ENCODE results near the gene CLEC4C. TPM values are rescaled to one million over a fixed set of nuclear protein-coding genes. Genes with fewer than 3 reads are reported as not detected.
"Not testable (repeated sequence)": the region's sequence is repeated elsewhere in the genome, so short reads cannot be mapped to it uniquely, and the experiment has no call there.

The CLEC4C gene
- total and polyA plus RNA-seq, 12 donors, result not detected

DNA sequence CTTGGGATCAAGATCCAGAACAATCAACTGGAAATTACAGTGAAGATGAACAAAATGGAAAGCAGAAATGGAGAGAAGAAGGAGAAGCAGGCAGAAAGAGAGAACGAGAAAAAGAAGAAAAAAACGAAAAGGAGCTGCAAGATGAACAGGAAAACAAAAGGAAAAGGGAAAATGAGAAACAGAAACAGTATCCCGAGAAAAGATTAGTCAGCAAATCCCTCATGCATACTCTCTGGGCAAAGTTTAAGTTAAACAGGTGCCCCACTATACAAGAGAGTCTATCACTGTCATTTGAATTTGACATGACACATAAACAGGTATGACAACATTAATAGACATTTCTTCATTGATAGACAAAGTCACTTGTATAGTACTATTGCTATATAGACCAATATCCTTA lies 22.8 kb upstream of the CLEC4C start:
- no peak for DNase-seq
- Histone ChIP-seq H3K4me1 (replicated peaks in 1 of 2) (no peaks in the 10 kb centered on the region), H3K27ac (no peak overlapping the region), H3K4me3 (no peak overlapping the region), H3K9me3 (replicated peaks in 1 of 3) (no peaks in the 10 kb centered on the region), H3K27me3 (no peaks in the 10 kb centered on the region), H3K36me3 (replicated peaks in 1 of 2) (no peaks in the 10 kb centered on the region)
- TF ChIP-seq, protein P1, sequence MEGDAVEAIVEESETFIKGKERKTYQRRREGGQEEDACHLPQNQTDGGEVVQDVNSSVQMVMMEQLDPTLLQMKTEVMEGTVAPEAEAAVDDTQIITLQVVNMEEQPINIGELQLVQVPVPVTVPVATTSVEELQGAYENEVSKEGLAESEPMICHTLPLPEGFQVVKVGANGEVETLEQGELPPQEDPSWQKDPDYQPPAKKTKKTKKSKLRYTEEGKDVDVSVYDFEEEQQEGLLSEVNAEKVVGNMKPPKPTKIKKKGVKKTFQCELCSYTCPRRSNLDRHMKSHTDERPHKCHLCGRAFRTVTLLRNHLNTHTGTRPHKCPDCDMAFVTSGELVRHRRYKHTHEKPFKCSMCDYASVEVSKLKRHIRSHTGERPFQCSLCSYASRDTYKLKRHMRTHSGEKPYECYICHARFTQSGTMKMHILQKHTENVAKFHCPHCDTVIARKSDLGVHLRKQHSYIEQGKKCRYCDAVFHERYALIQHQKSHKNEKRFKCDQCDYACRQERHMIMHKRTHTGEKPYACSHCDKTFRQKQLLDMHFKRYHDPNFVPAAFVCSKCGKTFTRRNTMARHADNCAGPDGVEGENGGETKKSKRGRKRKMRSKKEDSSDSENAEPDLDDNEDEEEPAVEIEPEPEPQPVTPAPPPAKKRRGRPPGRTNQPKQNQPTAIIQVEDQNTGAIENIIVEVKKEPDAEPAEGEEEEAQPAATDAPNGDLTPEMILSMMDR (IDR thresholded peaks at IDR 0.05), result no peak
- TF ChIP-seq POLR2A (IDR thresholded peaks at IDR 0.05), result no peak
- intact Hi-C loops (cut with DNase I), result no loop called here
- WGBS, 4 donors, result 48 to 64% (median 59%) methylated on average over 3 of the region's 3 CpGs

DNA sequence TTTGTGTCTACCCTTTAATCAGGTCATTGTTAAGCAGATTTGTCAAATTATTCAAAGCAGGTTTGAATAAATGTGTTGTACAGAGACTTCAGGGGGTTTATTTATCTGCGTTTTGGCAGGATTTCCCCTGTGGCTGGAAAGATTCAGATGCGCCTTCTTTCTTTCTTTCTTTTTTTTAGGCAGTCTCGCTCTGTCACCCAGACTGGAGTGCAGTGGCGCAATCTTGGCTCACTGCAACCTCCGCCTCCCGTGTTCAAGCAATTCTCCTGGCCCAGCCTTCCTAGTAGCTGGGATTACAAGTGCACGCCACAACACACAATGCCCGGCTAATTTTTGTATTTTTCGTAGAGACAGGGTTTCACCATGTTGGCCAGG lies 11.6 kb upstream of the CLEC4C start:
- H3K4me3 ChIP-seq, result no peak overlapping the region
- intact Hi-C loops (cut with DNase I), result no loop called here
- no peaks in the 10 kb centered on the region for H3K36me3 ChIP-seq (replicated peaks in 1 of 2)
- no peaks in the 10 kb centered on the region for H3K9me3 ChIP-seq (replicated peaks in 1 of 3)
- H3K4me1 ChIP-seq (replicated peaks in 1 of 2), result no peaks in the 10 kb centered on the region
- WGBS, 4 donors, result 69 to 78% (median 72%) methylated on average over 9 of the region's 9 CpGs
- H3K27ac ChIP-seq, result no peak overlapping the region
- DNase-seq, result no peak
- H3K27me3 ChIP-seq, result no peaks in the 10 kb centered on the region
- no peak for TF ChIP-seq POLR2A (IDR thresholded peaks at IDR 0.05)
- TF ChIP-seq, protein P1 (IDR thresholded peaks at IDR 0.05), result no peak

DNA sequence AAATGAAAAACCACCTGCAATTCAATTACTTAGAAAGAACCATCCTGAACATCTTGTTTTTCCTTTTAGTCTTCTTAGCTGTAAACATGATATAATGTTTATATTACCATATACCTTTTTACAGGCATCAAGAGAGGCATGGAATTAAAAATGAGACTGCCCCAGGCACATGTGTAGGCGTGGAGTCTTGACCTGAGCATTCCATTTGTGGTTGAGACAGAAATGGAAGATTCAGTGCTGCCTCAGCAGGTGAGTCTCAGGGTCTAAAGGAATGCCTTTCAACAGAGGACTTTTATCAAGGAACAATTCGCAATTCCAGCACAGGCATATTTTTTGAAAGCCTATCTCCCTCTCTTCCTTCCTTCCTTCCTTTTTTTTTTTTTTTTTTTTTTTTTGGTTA lies 9.8 kb upstream of the CLEC4C start:
- 52 to 83% (median 62%) methylated on average over 2 of the region's 2 CpGs for WGBS, 4 donors

DNA sequence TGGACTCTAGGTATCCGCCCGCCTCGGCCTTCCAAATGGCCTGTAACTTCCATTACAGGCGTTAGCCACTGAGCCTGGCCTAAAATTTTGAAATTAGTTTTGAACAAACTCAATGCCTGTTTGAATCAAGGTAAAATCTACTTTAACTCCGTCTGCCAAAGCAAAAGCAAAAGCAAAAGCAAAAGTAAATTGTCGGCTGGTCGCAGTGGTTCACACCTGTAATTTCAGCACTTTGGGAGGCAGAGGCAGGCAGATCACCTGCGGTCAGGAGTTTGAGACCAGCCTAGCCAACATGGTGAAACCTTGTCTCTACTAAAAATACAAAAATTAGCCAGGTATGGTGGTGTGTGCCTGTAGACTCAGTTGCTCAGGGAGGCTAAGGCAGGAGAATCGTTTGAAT lies 8.5 kb upstream of the CLEC4C start:
- H3K36me3 ChIP-seq (replicated peaks in 1 of 2); intact Hi-C loops (cut with DNase I); DNase-seq; H3K9me3 ChIP-seq (replicated peaks in 1 of 3); H3K4me1 ChIP-seq (replicated peaks in 1 of 2); H3K4me3 ChIP-seq; H3K27ac ChIP-seq; H3K27me3 ChIP-seq: not testable (repeated sequence)
- WGBS, 4 donors, result 81 to 91% (median 88%) methylated on average over 9 of the region's 9 CpGs

More for the DNA sequence above, 9.8 kb upstream of the CLEC4C start:
- Histone ChIP-seq H3K27me3 (no peaks in the 10 kb centered on the region), H3K4me1 (replicated peaks in 1 of 2) (no peaks in the 10 kb centered on the region), H3K9me3 (replicated peaks in 1 of 3) (no peaks in the 10 kb centered on the region), H3K4me3 (no peak overlapping the region), H3K36me3 (replicated peaks in 1 of 2) (no peaks in the 10 kb centered on the region), H3K27ac (no peak overlapping the region)
- no peak for TF ChIP-seq POLR2A (IDR thresholded peaks at IDR 0.05)
- TF ChIP-seq, protein P1 (IDR thresholded peaks at IDR 0.05), result no peak
- DNase-seq, result no peak
- intact Hi-C loops (cut with DNase I), result no loop called here

DNA sequence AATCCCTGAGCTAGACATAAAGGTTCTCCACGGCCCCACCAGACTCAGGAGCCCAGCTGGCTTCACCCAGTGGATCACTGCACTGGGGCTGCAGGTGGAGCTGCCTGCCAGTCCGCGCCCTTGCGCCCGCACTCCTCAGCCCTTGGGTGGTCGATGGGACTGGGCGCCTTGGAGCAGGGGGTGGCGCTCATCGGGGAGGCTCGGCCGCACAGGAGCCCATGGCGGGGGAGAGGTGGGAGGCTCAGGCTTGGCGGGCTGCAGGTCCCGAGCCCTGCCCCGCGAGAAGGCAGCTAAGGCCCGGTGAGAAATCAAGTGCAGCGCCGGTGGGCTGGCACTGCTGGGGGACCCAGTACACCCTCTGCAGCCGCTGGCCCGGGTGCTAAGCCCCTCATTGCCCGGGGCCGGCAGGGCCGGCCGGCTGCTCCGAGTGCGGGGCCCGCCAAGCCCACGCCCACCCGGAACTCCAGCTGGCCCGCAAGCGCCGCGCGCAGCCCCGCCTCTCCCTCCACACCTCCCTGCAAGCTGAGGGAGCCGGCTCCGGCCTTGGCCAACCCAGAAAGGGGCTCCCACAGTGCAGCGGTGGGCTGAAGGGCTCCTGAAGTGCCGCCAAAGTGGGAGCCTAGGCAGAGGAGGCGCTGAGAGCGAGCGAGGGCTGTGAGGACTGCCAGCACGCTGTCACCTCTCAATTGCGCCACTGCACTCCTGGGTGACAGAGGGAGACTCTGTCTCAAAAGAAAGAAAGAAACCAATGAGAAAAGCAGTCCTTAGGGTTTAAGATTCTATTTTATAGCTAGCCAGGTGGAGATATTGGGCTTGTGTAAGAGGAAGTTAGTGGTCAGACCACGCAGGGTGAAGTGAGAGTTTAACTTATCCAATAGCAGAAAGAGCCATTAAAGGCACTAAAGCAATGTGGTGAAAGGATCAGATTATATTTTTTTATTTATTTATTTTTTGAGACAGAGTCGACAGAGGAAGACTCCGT lies 5.1 kb upstream of the CLEC4C start:
- 88 to 93% (median 89%) methylated on average over 19 to 33 of the region's 48 CpGs for WGBS, 4 donors
- intact Hi-C loops (cut with DNase I); H3K9me3 ChIP-seq (replicated peaks in 1 of 3); H3K4me3 ChIP-seq; H3K27me3 ChIP-seq; H3K36me3 ChIP-seq (replicated peaks in 1 of 2); DNase-seq; H3K27ac ChIP-seq; H3K4me1 ChIP-seq (replicated peaks in 1 of 2): not testable (repeated sequence)

All from adrenal gland (tissue), 12 donors.